ENCODE measurements around the gene SEC14L5. TPM values are rescaled to one million over a fixed set of nuclear protein-coding genes. Genes with fewer than 3 reads are reported as not detected.

SEC14L5 gene
- total RNA-seq, 1 experiment from 2014 or later = 2.3 TPM

GRCh38 chr16:5065326-5065725, 107.2 kb downstream of the SEC14L5 start:
- Mint-ChIP-seq H3K27me3 (ENCODE audit: low read depth) (peaks cover 3% of the 10 kb centered on the region), H3K4me1 (peaks cover 5% of the 10 kb centered on the region), H3K27ac (no peak overlapping the region), H3K4me3 (no peak overlapping the region), H3K9me3 (no peaks in the 10 kb centered on the region), H3K36me3 (no peaks in the 10 kb centered on the region)
- ChIA-PET POLR2A (no interaction called here), CTCF (interaction anchor here (1.0 kb wide), 1 partner anchor 9 kb away, joined by 3 read pairs; no protein-coding TSS in a partner anchor)
- DNase-seq (ENCODE audit: low spot score) (no peak), ATAC-seq (no peak)
- TF ChIP-seq IRF2 (CRISPR knock-in tag; IDR thresholded peaks at IDR 0.05; ENCODE audit: borderline replicate concordance, low read depth) (no peak), CREM (CRISPR knock-in tag; IDR thresholded peaks at IDR 0.05) (no peak), MAX (CRISPR knock-in tag; IDR thresholded peaks at IDR 0.05) (no peak), STAT6 (CRISPR knock-in tag; conservative IDR thresholded peaks at IDR 0.05; ENCODE audit: low read depth) (no peak), FOXP1 (CRISPR knock-in tag; IDR thresholded peaks at IDR 0.05; ENCODE audit: borderline replicate concordance) (no peak), FOXK1 (CRISPR knock-in tag; IDR thresholded peaks at IDR 0.05) (no peak)

GRCh38 chr16:5065813-5066212, 107.7 kb downstream of the SEC14L5 start, which contains the start of gene C16orf89:
C16orf89 (minus strand) TSS chr16:5065956; CDS start chr16:5065908, 48 bp downstream.
- TF ChIP-seq PRRX2 (CRISPR knock-in tag; IDR thresholded peaks at IDR 0.05) (no peak), ATF3 (CRISPR knock-in tag; conservative IDR thresholded peaks at IDR 0.05) (no peak), GTF2I (CRISPR knock-in tag; conservative IDR thresholded peaks at IDR 0.05) (no peak), E2F1 (CRISPR knock-in tag; IDR thresholded peaks at IDR 0.05) (no peak), NR3C1 (CRISPR knock-in tag; conservative IDR thresholded peaks at IDR 0.05; ENCODE audit: low read depth) (no peak), ZSCAN18 (CRISPR knock-in tag; IDR thresholded peaks at IDR 0.05) (no peak), TP53 (CRISPR knock-in tag; IDR thresholded peaks at IDR 0.05) (no peak), TEAD4 (CRISPR knock-in tag; IDR thresholded peaks at IDR 0.05) (no peak), SMAD4 (CRISPR knock-in tag; IDR thresholded peaks at IDR 0.05) (no peak), ZNF425 (CRISPR knock-in tag; conservative IDR thresholded peaks at IDR 0.05) (no peak), ATF1 (CRISPR knock-in tag; IDR thresholded peaks at IDR 0.05) (no peak), KAT7 (CRISPR knock-in tag; IDR thresholded peaks at IDR 0.05; ENCODE audit: borderline replicate concordance) (no peak), E2F4 (CRISPR knock-in tag; IDR thresholded peaks at IDR 0.05; ENCODE audit: borderline replicate concordance, low read depth) (no peak), E2F5 (CRISPR knock-in tag; IDR thresholded peaks at IDR 0.05) (no peak), TEAD1 (CRISPR knock-in tag; IDR thresholded peaks at IDR 0.05) (no peak), NR2C2 (CRISPR knock-in tag; IDR thresholded peaks at IDR 0.05) (no peak)
- ChIA-PET CTCF (interaction anchor here (1.0 to 1.2 kb wide), 2 partner anchors 7 to 9 kb away, joined by 3 to 5 read pairs; no protein-coding TSS in a partner anchor), POLR2A (no interaction called here)
- no peak within 1 kb of the TSS for H3K27ac Mint-ChIP-seq
- DNase-seq (ENCODE audit: low spot score) (no peak), ATAC-seq (no peak)
- peaks cover 3% of the 10 kb centered on the region; the same call in 1 of the 2 replicates for H3K4me1 Mint-ChIP-seq
- H3K27me3 Mint-ChIP-seq (ENCODE audit: low read depth) = peaks cover 3% of the 10 kb centered on the region
- no peak within 1 kb of the TSS for H3K4me3 Mint-ChIP-seq
- no peaks in the 10 kb centered on the region for H3K36me3 Mint-ChIP-seq
- no peaks in the 10 kb centered on the region for H3K9me3 Mint-ChIP-seq
